Adrenal gland (tissue), 5 donors: ENCODE results near the gene TAAR8.
"Not testable (repeated sequence)": the region's sequence is repeated elsewhere in the genome, so short reads cannot be mapped to it uniquely, and the experiment has no call there.

Experiments
- POLR2A ChIP-seq, 2 donors: fragments of 450-650 bp; IDR thresholded peaks; one replicate each; pipeline ENCODE4 v1.6.1; 2017; ENCODE audit warnings: antibody characterized with exemption in 2 of 2, mild to moderate bottlenecking in 2 of 2, moderate library complexity in 1 of 2
- TF ChIP-seq, protein P1 (sequence below), 6 experiments: fragments of 450-650 bp in 4 of 6; fragments of 200-600 bp in 2 of 6; sonication (generic) in 1 of 6; IDR thresholded peaks; 1 replicate in 5 of 6; 2 replicates in 1 of 6; pipeline versions ENCODE4 v1.5.1 to v1.8.0; 2016 to 2021; ENCODE audit warnings: antibody characterized with exemption in 6 of 6, mild to moderate bottlenecking in 2 of 6, moderate library complexity in 1 of 6
- donor health status: DM: no; HTN: no; CAD: no.

DNA sequence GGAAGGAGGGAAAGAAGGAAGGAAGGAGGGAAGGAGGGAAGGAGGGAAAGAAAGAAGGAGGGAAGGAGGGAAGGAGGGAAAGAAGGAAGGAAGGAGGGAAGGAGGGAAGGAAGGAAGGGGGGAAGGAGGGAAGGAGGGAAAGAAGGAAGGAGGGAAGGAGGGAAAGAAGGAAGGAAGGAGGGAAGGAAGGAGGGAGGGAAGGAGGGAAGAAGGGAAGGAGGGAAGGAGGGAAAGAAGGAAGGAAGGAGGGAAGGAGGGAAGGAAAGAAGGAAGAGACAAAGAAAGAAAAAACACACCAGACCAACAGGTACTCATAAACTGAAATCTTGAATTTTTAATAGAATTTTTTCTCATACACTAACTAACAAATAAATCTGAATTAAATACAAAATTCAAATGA, 48.4 kb downstream of the TAAR8 start:
- TF ChIP-seq, protein P1, sequence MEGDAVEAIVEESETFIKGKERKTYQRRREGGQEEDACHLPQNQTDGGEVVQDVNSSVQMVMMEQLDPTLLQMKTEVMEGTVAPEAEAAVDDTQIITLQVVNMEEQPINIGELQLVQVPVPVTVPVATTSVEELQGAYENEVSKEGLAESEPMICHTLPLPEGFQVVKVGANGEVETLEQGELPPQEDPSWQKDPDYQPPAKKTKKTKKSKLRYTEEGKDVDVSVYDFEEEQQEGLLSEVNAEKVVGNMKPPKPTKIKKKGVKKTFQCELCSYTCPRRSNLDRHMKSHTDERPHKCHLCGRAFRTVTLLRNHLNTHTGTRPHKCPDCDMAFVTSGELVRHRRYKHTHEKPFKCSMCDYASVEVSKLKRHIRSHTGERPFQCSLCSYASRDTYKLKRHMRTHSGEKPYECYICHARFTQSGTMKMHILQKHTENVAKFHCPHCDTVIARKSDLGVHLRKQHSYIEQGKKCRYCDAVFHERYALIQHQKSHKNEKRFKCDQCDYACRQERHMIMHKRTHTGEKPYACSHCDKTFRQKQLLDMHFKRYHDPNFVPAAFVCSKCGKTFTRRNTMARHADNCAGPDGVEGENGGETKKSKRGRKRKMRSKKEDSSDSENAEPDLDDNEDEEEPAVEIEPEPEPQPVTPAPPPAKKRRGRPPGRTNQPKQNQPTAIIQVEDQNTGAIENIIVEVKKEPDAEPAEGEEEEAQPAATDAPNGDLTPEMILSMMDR (IDR thresholded peaks at IDR 0.05), result not testable (repeated sequence)
- not testable (repeated sequence) for TF ChIP-seq POLR2A (IDR thresholded peaks at IDR 0.05)
